Endothelial cell of umbilical vein (primary cell): ENCODE data around the gene SMCP. TPM values are rescaled to one million over a fixed set of nuclear protein-coding genes. Genes with fewer than 3 reads are reported as not detected.

Source experiments
- BruUV-seq: library from RNA; stranded (reverse); fragments of 400-500 nt; replicated peaks from 2 replicates; lab custom pipeline; 2021; lab: Mats Ljungman, UMichigan
- CTCF ChIA-PET: fragments of 300-600, 350-600 bp; sonication (Branson Sonifier 250); formaldehyde crosslinking; loops from one replicate; lab custom pipeline; 2021; ENCODE audit warnings: antibody characterized with exemption, inconsistent platforms; lab: Charles Lee
- POLR2A ChIA-PET: fragments of 300-600, 350-600 bp; sonication (Branson Sonifier 250); formaldehyde crosslinking; loops from one replicate; lab custom pipeline; 2021; ENCODE audit warnings: antibody characterized with exemption, inconsistent platforms; lab: Charles Lee
- DNase-seq: peaks from one replicate; pipeline ENCODE4 v3.0.0-alpha.2; 2011; ENCODE audit warnings: low read depth, low spot score
- FAIRE-seq: peaks from 2 replicates; lab custom pipeline; 2011; peaks lifted over from hg19 to GRCh38; lab: Jason Lieb, UNC
- H2AFZ ChIP-seq: 2 replicates; pipeline ENCODE4 v1.6.0; 2012; ENCODE audit warnings: low read depth, low read length, control low read depth, inconsistent platforms
- H3K27ac ChIP-seq: 2 replicates; pipeline ENCODE4 v1.5.1; 2011; ENCODE audit warnings: low read depth, mild to moderate bottlenecking, control low read depth, low read length, moderate library complexity; ENCODE audit not compliant: insufficient read depth
- H3K27me3 ChIP-seq, 2 experiments: 2 replicates each; pipeline versions ENCODE4 v1.6.0 to v1.6.1; 2011; ENCODE audit warnings: low read length in 2 of 2, mixed read lengths in 1 of 2; ENCODE audit not compliant: control insufficient read depth in 2 of 2, insufficient read depth in 2 of 2
- H3K36me3 ChIP-seq, 2 experiments: 2 replicates in 1 of 2; 3 replicates in 1 of 2; pipeline ENCODE4 v1.5.1; 2011; ENCODE audit warnings: low read length in 2 of 2, mild to moderate bottlenecking in 1 of 2, moderate library complexity in 1 of 2; ENCODE audit not compliant: control insufficient read depth in 2 of 2, insufficient read depth in 2 of 2; ENCODE audit errors: extremely low read depth in 1 of 2
- H3K4me1 ChIP-seq: 3 replicates; pipeline ENCODE4 v1.5.1; 2011; ENCODE audit warnings: mild to moderate bottlenecking, low read length; ENCODE audit not compliant: control insufficient read depth, insufficient read depth; ENCODE audit errors: extremely low read depth
- H3K4me2 ChIP-seq: 2 replicates; pipeline ENCODE4 v1.6.1; 2011; ENCODE audit warnings: low read length, control low read depth, mixed read lengths; ENCODE audit not compliant: insufficient read depth
- H3K4me3 ChIP-seq, 3 experiments: fragments of 200-600 bp in 1 of 3; sonication (generic), shearing (Covaris generic) in 1 of 3; replicated peaks in 1 of 3; 2 replicates each; pipeline ENCODE4 v1.5.1; 2011 to 2016; ENCODE audit warnings: control low read depth in 3 of 3, low read length in 3 of 3, mild to moderate bottlenecking in 2 of 3, inconsistent platforms in 1 of 3, low read depth in 1 of 3, moderate library complexity in 1 of 3; ENCODE audit not compliant: insufficient read depth in 1 of 3
- H3K79me2 ChIP-seq: 2 replicates; pipeline ENCODE4 v1.6.0; 2012; ENCODE audit warnings: low read length, inconsistent platforms; ENCODE audit not compliant: control insufficient read depth, insufficient read depth
- H3K9ac ChIP-seq: replicated peaks from 2 replicates; pipeline ENCODE3; 2011; ENCODE audit warnings: low read length, control low read depth; ENCODE audit not compliant: insufficient read depth; ENCODE audit errors: extremely low read depth
- H3K9me1 ChIP-seq: replicated peaks from 3 replicates; pipeline ENCODE4 v1.6.0; 2011; ENCODE audit warnings: mild to moderate bottlenecking, low read length; ENCODE audit not compliant: control insufficient read depth, insufficient read depth; ENCODE audit errors: extremely low read depth
- H3K9me3 ChIP-seq: replicated peaks from 2 replicates; pipeline ENCODE4 v1.5.1; 2012; ENCODE audit warnings: low read length, inconsistent platforms; ENCODE audit not compliant: control insufficient read depth, insufficient read depth
- H4K20me1 ChIP-seq: replicated peaks from 2 replicates; pipeline ENCODE3; 2011; ENCODE audit warnings: mild to moderate bottlenecking, low read length; ENCODE audit not compliant: control insufficient read depth, insufficient read depth; ENCODE audit errors: extremely low read depth
- CTCF ChIP-seq, 2 donors: IDR thresholded peaks; 1 replicate in 1 of 2; 2 replicates in 1 of 2; pipeline ENCODE4 v1.5.1; 2011; ENCODE audit warnings: low read length in 2 of 2, mild to moderate bottlenecking in 2 of 2, moderate library complexity in 2 of 2, control low read depth in 1 of 2, inconsistent platforms in 1 of 2, low read depth in 1 of 2; ENCODE audit not compliant: insufficient read depth in 1 of 2; ENCODE audit errors: extremely low read depth in 1 of 2
- FOS ChIP-seq: IDR thresholded peaks from 2 replicates; pipeline ENCODE4 v1.6.1; 2011; ENCODE audit warnings: mild to moderate bottlenecking, low read length, moderate library complexity, borderline replicate concordance; ENCODE audit not compliant: insufficient read depth
- GATA2 ChIP-seq: IDR thresholded peaks from 2 replicates; pipeline ENCODE4 v1.7.0; 2011; ENCODE audit warnings: low read depth, mild to moderate bottlenecking, moderate library complexity, mixed read lengths, low read length; ENCODE audit not compliant: insufficient read length, insufficient read depth
- JUN ChIP-seq: IDR thresholded peaks from 2 replicates; pipeline ENCODE4 v1.6.1; 2011; ENCODE audit warnings: borderline replicate concordance, low read depth; ENCODE audit not compliant: insufficient read length, insufficient read depth
- MYC ChIP-seq: IDR thresholded peaks from one replicate; pipeline ENCODE4 v1.6.1; 2011; ENCODE audit warnings: mild to moderate bottlenecking, low read depth, low read length
- POLR2A ChIP-seq: IDR thresholded peaks from 2 replicates; pipeline ENCODE4 v1.6.1; 2012; ENCODE audit warnings: low read depth, mild to moderate bottlenecking, control low read depth, low read length
- dilution Hi-C: fragments of 300-500 bp; cut with MboI; formaldehyde crosslinking; loops from one replicate; pipeline ENCODE4 v1.15.0; 2019; ENCODE audit warnings: low sequenced_read_pairs; ENCODE audit not compliant: extremely low pct_ligation_motif_present
- intact Hi-C: fragments of 100-400 bp; cut with micrococcal nuclease; formaldehyde crosslinking; loops from one replicate; pipeline ENCODE4 v1.10.0; 2022
- polyA plus RNA-seq, 4 experiments: library from polyadenylated mRNA; depleted of rRNA in 3 of 4; stranded (reverse) in 3 of 4; unstranded in 1 of 4; fragments of >200 nt; gene quantifications; 2 replicates each; pipeline versions ENCODE4 v1.2.1 to v1.2.3, GENCODE V29; 2011 to 2012; ENCODE audit warnings: missing spikeins in 1 of 4
- total RNA-seq: library from RNA; stranded (reverse); gene quantifications from 2 replicates; pipeline ENCODE4 v1.2.3, GENCODE V29; 2021
- TF ChIP-seq, protein P1 (sequence below): IDR thresholded peaks from 2 replicates; pipeline ENCODE4 v1.6.1; 2011; ENCODE audit not compliant: insufficient read depth, insufficient read length

Gene SMCP
- total and polyA plus RNA-seq, 2 donors (not counting 3 experiments of a cell fraction or from before 2014, with no cell fraction given), result not detected

DNA sequence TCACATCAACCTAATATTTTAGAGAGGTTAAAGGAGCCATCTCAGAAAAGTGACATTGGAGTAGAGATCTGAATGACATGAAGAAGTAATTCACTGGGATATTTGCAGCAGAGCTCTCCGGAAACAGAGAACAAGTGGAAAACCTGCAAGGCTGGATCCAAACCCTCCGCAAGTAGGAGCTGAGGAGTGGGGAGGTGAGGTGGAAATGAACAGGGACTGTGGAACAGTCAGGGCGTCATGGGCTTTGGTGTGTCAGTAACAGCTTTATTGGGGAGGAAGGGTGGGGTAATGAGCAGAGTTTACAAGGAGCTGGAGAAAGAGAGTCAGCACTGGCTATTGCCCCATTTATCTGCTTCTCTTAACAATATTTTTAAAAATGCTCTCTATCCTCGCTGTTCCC lies 20.9 kb downstream of the SMCP start:
- Histone ChIP-seq H3K4me1 (no peaks in the 10 kb centered on the region), H3K9ac (no peak overlapping the region), H3K79me2 (no peaks in the 10 kb centered on the region), H3K36me3 (no peaks in the 10 kb centered on the region), H2AFZ (no peak overlapping the region), H3K27me3 (no peaks in the 10 kb centered on the region), H3K9me3 (no peaks in the 10 kb centered on the region), H3K9me1 (no peaks in the 10 kb centered on the region), H4K20me1 (no peaks in the 10 kb centered on the region), H3K4me2 (no peak overlapping the region), H3K27ac (no peak overlapping the region), H3K4me3 (no peak overlapping the region)
- no peak for FAIRE-seq
- ChIA-PET POLR2A (no interaction called here), CTCF (no interaction called here)
- no peak for TF ChIP-seq POLR2A
- no peak for TF ChIP-seq MYC
- TF ChIP-seq FOS, result no peak
- TF ChIP-seq CTCF (IDR thresholded peaks at IDR 0.05; ENCODE audit: extremely low read depth in 1 of 2, insufficient read depth in 1 of 2, low read depth in 1 of 2, low read length in 2 of 2), result no peak
- TF ChIP-seq GATA2, result no peak
- TF ChIP-seq, protein P1, sequence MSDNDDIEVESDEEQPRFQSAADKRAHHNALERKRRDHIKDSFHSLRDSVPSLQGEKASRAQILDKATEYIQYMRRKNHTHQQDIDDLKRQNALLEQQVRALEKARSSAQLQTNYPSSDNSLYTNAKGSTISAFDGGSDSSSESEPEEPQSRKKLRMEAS, result no peak
- no peak for TF ChIP-seq JUN
- no peak for DNase-seq
- no TSS peak for BruUV-seq
- intact Hi-C loops, result no loop called here
- dilution Hi-C loops, result no loop called here
